A549 treated with ZK216348 at 1 μM for 4 hours (cell line): Measurements from ENCODE around the gene CALHM4. TPM values are rescaled to one million over a fixed set of nuclear protein-coding genes. Genes with fewer than 3 reads are reported as not detected.

ENCODE experiments used
- total RNA-seq: library from RNA; stranded (reverse); fragments of 200-300 nt; extraction: Qiagen RNA extraction; gene quantifications from 5 replicates; pipeline ENCODE4 v1.2.3, GENCODE V29; 2022; ENCODE audit warnings: low read depth

The CALHM4 gene
- not detected in 5 replicates for total RNA-seq

DNA sequence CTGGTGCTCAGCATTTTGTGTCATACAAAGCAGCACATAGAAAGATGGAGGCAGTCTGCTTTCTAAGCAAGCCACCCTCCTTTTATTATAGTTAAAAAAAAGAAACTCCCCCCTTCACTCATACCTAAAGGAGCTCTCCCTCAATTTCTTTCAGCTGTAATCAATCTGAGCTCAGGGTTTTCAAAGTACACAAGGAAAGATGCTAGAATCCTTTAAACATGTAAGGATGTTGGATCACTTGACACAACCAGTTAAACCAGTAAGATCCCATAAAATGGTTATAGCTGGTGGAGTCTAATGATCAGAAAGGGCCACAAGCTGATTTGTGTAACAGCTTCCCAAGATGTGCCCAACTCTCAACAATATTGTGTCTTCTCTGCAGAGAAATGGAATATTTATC is at the start of gene CALHM4:
TSS of gene CALHM4 (plus strand) at position 301 of the 400 bp plus-strand sequence. CDS start at position 344, 43 bp downstream.

DNA sequence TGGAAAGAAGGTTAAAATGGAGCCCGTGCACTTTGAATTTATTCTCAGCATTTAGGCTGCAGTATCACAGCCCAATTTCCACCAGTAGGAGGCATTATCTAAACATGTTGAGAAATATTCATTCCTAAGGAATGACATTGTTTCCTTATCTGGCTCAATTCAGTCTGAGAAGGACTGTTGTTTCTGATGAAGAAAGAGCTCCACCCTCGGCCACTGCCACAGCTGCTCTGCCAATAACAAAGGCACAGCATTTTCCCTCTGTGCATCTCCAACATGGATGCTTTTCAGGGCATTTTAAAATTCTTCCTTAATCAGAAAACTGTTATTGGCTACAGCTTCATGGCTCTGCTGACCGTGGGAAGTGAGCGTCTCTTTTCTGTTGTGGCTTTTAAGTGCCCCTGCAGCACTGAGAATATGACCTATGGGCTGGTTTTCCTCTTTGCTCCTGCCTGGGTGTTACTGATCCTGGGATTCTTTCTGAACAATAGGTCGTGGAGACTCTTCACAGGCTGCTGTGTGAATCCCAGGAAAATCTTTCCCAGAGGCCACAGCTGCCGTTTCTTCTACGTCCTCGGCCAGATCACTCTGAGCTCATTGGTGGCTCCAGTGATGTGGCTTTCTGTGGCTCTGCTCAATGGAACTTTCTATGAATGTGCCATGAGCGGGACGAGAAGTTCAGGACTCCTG is 42.0 kb upstream of the CALHM4 start, which contains the start of gene CALHM5:
TSS of gene CALHM5 (plus strand) at position 216 of the 687 bp plus-strand sequence. CDS start at position 274, 58 bp downstream.

DNA sequence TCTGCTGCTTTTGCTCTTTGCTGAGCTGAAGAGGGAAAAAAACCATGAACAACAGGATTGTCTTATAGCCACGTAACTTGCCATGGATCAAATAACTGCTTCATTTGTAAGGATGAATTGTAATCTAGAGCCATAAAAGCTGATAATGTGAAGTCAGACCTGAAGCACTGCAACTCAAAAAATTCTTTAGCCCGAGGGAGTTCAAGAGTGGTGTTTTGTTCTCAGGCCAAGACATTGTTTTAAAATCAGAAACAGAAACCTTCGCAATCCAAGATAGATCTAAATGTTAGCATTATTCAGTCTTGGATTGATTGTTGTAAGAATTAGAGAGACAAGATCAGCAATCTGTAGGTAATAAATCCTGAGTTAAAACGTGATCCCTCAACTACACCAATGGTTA is 7.9 kb upstream of the CALHM4 start, which contains the start of gene TRAPPC3L:
TSS of gene TRAPPC3L (minus strand) at position 34 of the 400 bp plus-strand sequence. CDS start 170 bp downstream, outside the sequence.

GRCh38 chr6:116570856-116571682 is 17.5 kb downstream of the CALHM4 start, which contains the start of gene RWDD1:
RWDD1 (plus strand) TSS chr6:116571504; CDS start chr6:116571583, 79 bp downstream.

Other genes starting within 250 kb of the CALHM4 start
- gene DSE, start 182.8 kb upstream of the CALHM4 start, total RNA-seq = 11.3 to 16.7 TPM (median 15.1 TPM) in 5 replicates
- not detected in 5 replicates for gene CALHM6, start 92.4 kb upstream of the CALHM4 start, total RNA-seq
- 0.05 to 0.07 TPM (median 0.06 TPM) in 5 replicates for gene CALHM5, start 42.1 kb upstream of the CALHM4 start, total RNA-seq
- gene TRAPPC3L, start 8.1 kb upstream of the CALHM4 start, total RNA-seq = not detected in 5 replicates
- gene RWDD1, start 17.8 kb downstream of the CALHM4 start, total RNA-seq = 23.9 to 37.0 TPM (median 33.2 TPM) in 5 replicates
- gene RSPH4A, start 62.7 kb downstream of the CALHM4 start, total RNA-seq = 0.14 to 0.26 TPM (median 0.17 TPM) in 5 replicates
- 5.8 to 8.7 TPM (median 6.4 TPM) in 5 replicates for gene ZUP1, start 115.0 kb downstream of the CALHM4 start, total RNA-seq
- 0.76 to 1.9 TPM (median 1.6 TPM) in 5 replicates for gene KPNA5, start 127.5 kb downstream of the CALHM4 start, total RNA-seq
- not detected in 5 replicates for gene FAM162B, start 212.0 kb downstream of the CALHM4 start, total RNA-seq